HEK293 (cell line): ENCODE data around the gene SLCO4A1.

Source experiments
- CTCF ChIA-PET: fragments of 350-600 bp; formaldehyde crosslinking; extraction: SDS; loops from one replicate; lab custom pipeline; 2021; ENCODE audit warnings: antibody characterized with exemption; lab: Yijun Ruan, JAX
- POLR2A ChIA-PET: fragments of 300-600 bp; formaldehyde crosslinking; extraction: SDS; loops from one replicate; lab custom pipeline; 2020; ENCODE audit warnings: antibody characterized with exemption, inconsistent platforms; lab: Yijun Ruan, JAX
- H3K27ac ChIP-seq: fragments of 200-500 bp; sonication (Bioruptor generic); 2 replicates; pipeline ENCODE4 v1.5.1; 2014; ENCODE audit warnings: low read depth, low read length, control low read depth, inconsistent platforms; ENCODE audit errors: extremely low read depth
- H3K36me3 ChIP-seq, 2 experiments: fragments of 200-500 bp in 1 of 2; sonication (Bioruptor generic) in 1 of 2; 1 replicate in 1 of 2; 2 replicates in 1 of 2; pipeline ENCODE4 v1.5.1; 2014 to 2017; ENCODE audit warnings: inconsistent platforms in 2 of 2, low read length in 2 of 2; ENCODE audit not compliant: control insufficient read depth in 2 of 2, insufficient read depth in 1 of 2
- H3K4me1 ChIP-seq: fragments of 200-500 bp; sonication (Bioruptor generic); 2 replicates; pipeline ENCODE4 v1.5.1; 2014; ENCODE audit warnings: mild to moderate bottlenecking, low read length, inconsistent platforms; ENCODE audit not compliant: control insufficient read depth, insufficient read depth
- H3K4me3 ChIP-seq: 2 replicates; pipeline ENCODE4 v1.5.1; 2011; ENCODE audit warnings: low read depth, mild to moderate bottlenecking, control low read depth, low read length, moderate library complexity
- H3K9me3 ChIP-seq: fragments of 200-500 bp; sonication (Bioruptor generic); 2 replicates; pipeline ENCODE4 v1.5.1; 2014; ENCODE audit warnings: low read depth, low read length, inconsistent platforms; ENCODE audit not compliant: control insufficient read depth, insufficient read depth
- BCL11B ChIP-seq: fragments of 450-650 bp; formaldehyde crosslinking; IDR thresholded peaks from 2 replicates; pipeline ENCODE4 v1.5.1; 2016; ENCODE audit warnings: low read depth, missing biosample characterization, missing genetic modification characterization
- EGR2 ChIP-seq: fragments of 450-650 bp; formaldehyde crosslinking; IDR thresholded peaks from 2 replicates; pipeline ENCODE4 v1.5.1; 2016; ENCODE audit warnings: low read depth, missing biosample characterization, missing genetic modification characterization
- HIC1 ChIP-seq: fragments of 450-650 bp; formaldehyde crosslinking; IDR thresholded peaks from 2 replicates; pipeline ENCODE4 v1.5.1; 2016; ENCODE audit warnings: missing biosample characterization, missing genetic modification characterization
- SALL2 ChIP-seq: fragments of 450-650 bp; formaldehyde crosslinking; IDR thresholded peaks from 2 replicates; pipeline ENCODE4 v1.5.0; 2017; ENCODE audit warnings: missing biosample characterization, mild to moderate bottlenecking, missing genetic modification characterization, borderline replicate concordance
- TRIM28 ChIP-seq: IDR thresholded peaks from 2 replicates; pipeline ENCODE4 v1.6.1; 2011; ENCODE audit warnings: low read length, control low read depth, borderline replicate concordance
- ZFHX2 ChIP-seq: fragments of 450-650 bp; formaldehyde crosslinking; conservative IDR thresholded peaks from 2 replicates; pipeline ENCODE4 v1.5.1; 2016; ENCODE audit warnings: missing biosample characterization, missing genetic modification characterization
- ZNF112 ChIP-seq: fragments of 450-650 bp; formaldehyde crosslinking; IDR thresholded peaks from 2 replicates; pipeline ENCODE4 v1.5.0; 2017; ENCODE audit warnings: missing biosample characterization, missing genetic modification characterization
- ZNF114 ChIP-seq: fragments of 450-650 bp; formaldehyde crosslinking; IDR thresholded peaks from 2 replicates; pipeline ENCODE4 v1.5.0; 2017; ENCODE audit warnings: missing biosample characterization, missing genetic modification characterization
- ZNF274 ChIP-seq, 2 experiments: fragments of 200-500 bp in 1 of 2; fragments of 450-650 bp in 1 of 2; sonication (Bioruptor generic) in 1 of 2; formaldehyde crosslinking in 1 of 2; IDR thresholded peaks; 2 replicates each; pipeline versions ENCODE4 v1.5.1 to v1.6.1; 2014 to 2016; ENCODE audit warnings: borderline replicate concordance in 1 of 2, inconsistent platforms in 1 of 2, low read length in 1 of 2, missing biosample characterization in 1 of 2, missing genetic modification characterization in 1 of 2
- ZNF341 ChIP-seq: fragments of 450-650 bp; formaldehyde crosslinking; IDR thresholded peaks from 2 replicates; pipeline ENCODE4; 2016; ENCODE audit warnings: low read depth, missing biosample characterization, missing genetic modification characterization
- ZNF354C ChIP-seq: fragments of 450-650 bp; formaldehyde crosslinking; IDR thresholded peaks from 2 replicates; pipeline ENCODE4 v1.5.1; 2016; ENCODE audit warnings: missing biosample characterization, missing genetic modification characterization, low read depth, borderline replicate concordance
- ZNF521 ChIP-seq: fragments of 450-650 bp; formaldehyde crosslinking; IDR thresholded peaks from 2 replicates; pipeline ENCODE4 v1.5.1; 2017; ENCODE audit warnings: missing biosample characterization, mild to moderate bottlenecking, missing genetic modification characterization
- ZNF548 ChIP-seq: fragments of 450-650 bp; formaldehyde crosslinking; IDR thresholded peaks from 2 replicates; pipeline ENCODE4 v1.5.1; 2016; ENCODE audit warnings: missing biosample characterization, missing genetic modification characterization
- ZNF777 ChIP-seq: fragments of 450-650 bp; formaldehyde crosslinking; IDR thresholded peaks from 2 replicates; pipeline ENCODE4 v1.5.1; 2017; ENCODE audit warnings: missing biosample characterization, missing genetic modification characterization, borderline replicate concordance
- ZNF785 ChIP-seq: fragments of 450-650 bp; formaldehyde crosslinking; IDR thresholded peaks from 2 replicates; pipeline ENCODE4 v1.5.1; 2016; ENCODE audit warnings: missing biosample characterization, missing genetic modification characterization

SLCO4A1 gene

GRCh38 chr20:62604796-62605195 is 37.5 kb upstream of the SLCO4A1 start:
- TF ChIP-seq ZNF777 (tag by site-specific recombination) (no peak), ZNF341 (tag by site-specific recombination) (peak; percentile 53)
- Histone ChIP-seq H3K36me3 (no peaks in the 10 kb centered on the region), H3K4me3 (no peak overlapping the region), H3K9me3 (no peaks in the 10 kb centered on the region), H3K27ac (no peak overlapping the region), H3K4me1 (no peaks in the 10 kb centered on the region)
- ChIA-PET POLR2A (no interaction called here), CTCF (no interaction called here)

- H3K9me3 ChIP-seq: no peaks in the 10 kb centered on the region
- CTCF ChIA-PET: interaction anchor here (0.6 kb wide), 1 partner anchor 837 kb away, joined by 3 read pairs; no protein-coding TSS in a partner anchor
- POLR2A ChIA-PET: no interaction called here
- H3K4me3 ChIP-seq: no peak overlapping the region
- no peaks in the 10 kb centered on the region for H3K36me3 ChIP-seq
- no peaks in the 10 kb centered on the region for H3K4me1 ChIP-seq
- no peak overlapping the region for H3K27ac ChIP-seq
- 0 out of 2 replicates have a peak, but pooled peaks have one; percentile 43 for TF ChIP-seq HIC1
- TF ChIP-seq ZNF785 (tag by site-specific recombination): no peak
Observed at GRCh38 chr20:62605236-62605943, 36.9 kb upstream of the SLCO4A1 start.

GRCh38 chr20:62606016-62606415 is 36.3 kb upstream of the SLCO4A1 start:
- ChIA-PET CTCF (interaction anchor here (0.6 kb wide), 1 partner anchor 836 kb away, joined by 3 read pairs; no protein-coding TSS in a partner anchor), POLR2A (no interaction called here)
- H3K36me3 ChIP-seq: no peaks in the 10 kb centered on the region
- H3K4me3 ChIP-seq: no peak overlapping the region
- no peaks in the 10 kb centered on the region for H3K4me1 ChIP-seq
- TF ChIP-seq TRIM28 (no peak), ZNF548 (tag by site-specific recombination) (no peak), BCL11B (no peak), ZNF274 (IDR thresholded peaks at IDR 0.05; ENCODE audit: low read length) (no peak), ZNF274 (tag by site-specific recombination; IDR thresholded peaks at IDR 0.05; ENCODE audit: borderline replicate concordance) (no peak), ZNF112 (tag by site-specific recombination) (no peak), ZNF354C (no peak)
- H3K9me3 ChIP-seq: no peaks in the 10 kb centered on the region
- H3K27ac ChIP-seq: no peak overlapping the region

GRCh38 chr20:62606551-62607201 is 35.6 kb upstream of the SLCO4A1 start:
- POLR2A ChIA-PET: no interaction called here
- Histone ChIP-seq H3K36me3 (no peaks in the 10 kb centered on the region), H3K27ac (no peak overlapping the region)
- TF ChIP-seq ZNF114 (tag by site-specific recombination) (no peak), ZFHX2 (tag by site-specific recombination) (peak; percentile 46), SALL2 (tag by site-specific recombination) (no peak), ZNF521 (tag by site-specific recombination) (no peak), EGR2 (tag by site-specific recombination) (peak; percentile 64; the same call in 1 of the 2 replicates)
- TF ChIP-seq, all 188 proteins: peak for 2
- CTCF ChIA-PET: interaction anchor here (0.9 kb wide), 1 partner anchor 10 kb away, joined by 5 read pairs; no protein-coding TSS in a partner anchor
- H3K4me3 ChIP-seq: no peak overlapping the region
- H3K4me1 ChIP-seq: no peaks in the 10 kb centered on the region
- no peaks in the 10 kb centered on the region for H3K9me3 ChIP-seq
